ENCODE results near the gene SLC35E4. TPM values are rescaled to one million over a fixed set of nuclear protein-coding genes. Genes with fewer than 3 reads are reported as not detected.
A peak's percentile ranks its signal among the peaks of the same experiment; 100 is the strongest.

The SLC35E4 gene
- polyA plus RNA-seq, 2 donors = 1.7 to 3.1 TPM

- H3K4me3 ChIP-seq (ENCODE audit: low read depth in 1 of 2, low read length in 2 of 2) = no peak overlapping the region
These were observed 29.2 kb downstream of the SLC35E4 start for GRCh38 chr22:30664798-30665197.

GRCh38 chr22:30665266-30665665, 29.7 kb downstream of the SLC35E4 start:
- Histone ChIP-seq H3K9me3 (ENCODE audit: control insufficient read depth in 2 of 2, insufficient read depth in 1 of 2, low read depth in 1 of 2, low read length in 1 of 2) (no peaks in the 10 kb centered on the region), H3K4me3 (ENCODE audit: low read depth in 1 of 2, low read length in 2 of 2) (no peak overlapping the region), H3K27me3 (ENCODE audit: control insufficient read depth in 1 of 2, insufficient read depth in 2 of 2, low read length in 2 of 2) (no peaks in the 10 kb centered on the region), H3K4me1 (ENCODE audit: control insufficient read depth in 2 of 2, insufficient read depth in 2 of 2, low read length in 1 of 2) (peaks cover 0 to 4% of the 10 kb centered on the region in 2 donors), H3K27ac (ENCODE audit: low read depth in 2 of 2, low read length in 1 of 2) (no peak overlapping the region), H3K36me3 (ENCODE audit: control insufficient read depth in 2 of 2, insufficient read depth in 2 of 2, low read length in 1 of 2) (peaks cover 4 to 6% of the 10 kb centered on the region in 2 donors)
- WGBS, 2 donors = 75 to 79% methylated on average over 2 of the region's 2 CpGs

More at GRCh38 chr22:30664798-30665197, 29.2 kb downstream of the SLC35E4 start:
- H3K36me3 ChIP-seq (ENCODE audit: control insufficient read depth in 2 of 2, insufficient read depth in 2 of 2, low read length in 1 of 2) = peaks cover 4 to 6% of the 10 kb centered on the region in 2 donors
- H3K27ac ChIP-seq (ENCODE audit: low read depth in 2 of 2, low read length in 1 of 2) = no peak overlapping the region
- H3K4me1 ChIP-seq (ENCODE audit: control insufficient read depth in 2 of 2, insufficient read depth in 2 of 2, low read length in 1 of 2) = peaks cover 0 to 4% of the 10 kb centered on the region in 2 donors
- H3K9me3 ChIP-seq (ENCODE audit: control insufficient read depth in 2 of 2, insufficient read depth in 1 of 2, low read depth in 1 of 2, low read length in 1 of 2) = no peaks in the 10 kb centered on the region
- no peaks in the 10 kb centered on the region for H3K27me3 ChIP-seq (ENCODE audit: control insufficient read depth in 1 of 2, insufficient read depth in 2 of 2, low read length in 2 of 2)
- WGBS, 2 donors = 98 to 99% methylated on average over 13 of the region's 13 CpGs

- no peak overlapping the region for H3K4me3 ChIP-seq (ENCODE audit: low read depth in 1 of 2, low read length in 2 of 2)
- no peak overlapping the region for H3K27ac ChIP-seq (ENCODE audit: low read depth in 2 of 2, low read length in 1 of 2)
- H3K36me3 ChIP-seq (ENCODE audit: control insufficient read depth in 2 of 2, insufficient read depth in 2 of 2, low read length in 1 of 2) = peaks cover 4 to 6% of the 10 kb centered on the region in 2 donors
- WGBS, 2 donors = 75 to 82% methylated on average over 4 of the region's 4 CpGs
- H3K4me1 ChIP-seq (ENCODE audit: control insufficient read depth in 2 of 2, insufficient read depth in 2 of 2, low read length in 1 of 2) = peaks cover 0 to 4% of the 10 kb centered on the region in 2 donors
- no peaks in the 10 kb centered on the region for H3K9me3 ChIP-seq (ENCODE audit: control insufficient read depth in 2 of 2, insufficient read depth in 1 of 2, low read depth in 1 of 2, low read length in 1 of 2)
- no peaks in the 10 kb centered on the region for H3K27me3 ChIP-seq (ENCODE audit: control insufficient read depth in 1 of 2, insufficient read depth in 2 of 2, low read length in 2 of 2)
These were observed 30.2 kb downstream of the SLC35E4 start for GRCh38 chr22:30665786-30666185.

- Histone ChIP-seq H3K36me3 (ENCODE audit: control insufficient read depth in 2 of 2, insufficient read depth in 2 of 2, low read length in 1 of 2) (peaks cover 4 to 6% of the 10 kb centered on the region in 2 donors), H3K4me3 (ENCODE audit: low read depth in 1 of 2, low read length in 2 of 2) (peak overlapping the region; percentile 77), H3K9me3 (ENCODE audit: control insufficient read depth in 2 of 2, insufficient read depth in 1 of 2, low read depth in 1 of 2, low read length in 1 of 2) (no peaks in the 10 kb centered on the region), H3K27ac (ENCODE audit: low read depth in 2 of 2, low read length in 1 of 2) (peak overlapping the region in 1 of 2 donors; percentile 21), H3K27me3 (ENCODE audit: control insufficient read depth in 1 of 2, insufficient read depth in 2 of 2, low read length in 2 of 2) (no peaks in the 10 kb centered on the region), H3K4me1 (ENCODE audit: control insufficient read depth in 2 of 2, insufficient read depth in 2 of 2, low read length in 1 of 2) (peaks cover 0 to 4% of the 10 kb centered on the region in 2 donors)
- WGBS, 2 donors = 0 to 1% methylated on average over 18 of the region's 18 CpGs
These were observed 31.5 kb downstream of the SLC35E4 start for GRCh38 chr22:30667107-30667493.

- 0 to 1% methylated on average over 76 to 77 of the region's 77 CpGs for WGBS, 2 donors
These were observed 32.2 kb downstream of the SLC35E4 start, which contains the start of gene DUSP18 for GRCh38 chr22:30667494-30668385. DUSP18 (minus strand) TSS chr22:30667875; CDS start chr22:30664003, 3,872 bp downstream.

GRCh38 chr22:30668386-30668710, 32.8 kb downstream of the SLC35E4 start:
- Histone ChIP-seq H3K27ac (ENCODE audit: low read depth in 2 of 2, low read length in 1 of 2) (peak overlapping the region in 1 of 2 donors; percentile 43), H3K4me3 (ENCODE audit: low read depth in 1 of 2, low read length in 2 of 2) (peak overlapping the region; percentile 77), H3K27me3 (ENCODE audit: control insufficient read depth in 1 of 2, insufficient read depth in 2 of 2, low read length in 2 of 2) (no peaks in the 10 kb centered on the region), H3K4me1 (ENCODE audit: control insufficient read depth in 2 of 2, insufficient read depth in 2 of 2, low read length in 1 of 2) (peaks cover 0 to 4% of the 10 kb centered on the region in 2 donors), H3K9me3 (ENCODE audit: control insufficient read depth in 2 of 2, insufficient read depth in 1 of 2, low read depth in 1 of 2, low read length in 1 of 2) (no peaks in the 10 kb centered on the region), H3K36me3 (ENCODE audit: control insufficient read depth in 2 of 2, insufficient read depth in 2 of 2, low read length in 1 of 2) (peaks cover 0 to 3% of the 10 kb centered on the region in 2 donors)
- 20 to 31% methylated on average over 10 of the region's 10 CpGs for WGBS, 2 donors

More at GRCh38 chr22:30667494-30668385, 32.2 kb downstream of the SLC35E4 start, which contains the start of gene DUSP18:
- Histone ChIP-seq H3K4me1 (ENCODE audit: control insufficient read depth in 2 of 2, insufficient read depth in 2 of 2, low read length in 1 of 2) (peaks cover 0 to 4% of the 10 kb centered on the region in 2 donors), H3K9me3 (ENCODE audit: control insufficient read depth in 2 of 2, insufficient read depth in 1 of 2, low read depth in 1 of 2, low read length in 1 of 2) (no peaks in the 10 kb centered on the region), H3K27ac (ENCODE audit: low read depth in 2 of 2, low read length in 1 of 2) (peak within 1 kb of the TSS; percentile 21 to 45), H3K4me3 (ENCODE audit: low read depth in 1 of 2, low read length in 2 of 2) (peak within 1 kb of the TSS; percentile 77), H3K27me3 (ENCODE audit: control insufficient read depth in 1 of 2, insufficient read depth in 2 of 2, low read length in 2 of 2) (no peaks in the 10 kb centered on the region), H3K36me3 (ENCODE audit: control insufficient read depth in 2 of 2, insufficient read depth in 2 of 2, low read length in 1 of 2) (peaks cover 2 to 6% of the 10 kb centered on the region in 2 donors)

- H3K4me3 ChIP-seq (ENCODE audit: low read depth in 1 of 2, low read length in 2 of 2) = no peak overlapping the region
- H3K36me3 ChIP-seq (ENCODE audit: control insufficient read depth in 2 of 2, insufficient read depth in 2 of 2, low read length in 1 of 2) = no peaks in the 10 kb centered on the region
- no peak overlapping the region for H3K27ac ChIP-seq (ENCODE audit: low read depth in 2 of 2, low read length in 1 of 2)
- WGBS, 2 donors = 74 to 84% methylated on average over 3 of the region's 3 CpGs
- H3K4me1 ChIP-seq (ENCODE audit: control insufficient read depth in 2 of 2, insufficient read depth in 2 of 2, low read length in 1 of 2) = peaks cover 0 to 4% of the 10 kb centered on the region in 2 donors
- H3K27me3 ChIP-seq (ENCODE audit: control insufficient read depth in 1 of 2, insufficient read depth in 2 of 2, low read length in 2 of 2) = no peaks in the 10 kb centered on the region
- H3K9me3 ChIP-seq (ENCODE audit: control insufficient read depth in 2 of 2, insufficient read depth in 1 of 2, low read depth in 1 of 2, low read length in 1 of 2) = peaks cover 0 to 4% of the 10 kb centered on the region in 2 donors
These were observed 35.5 kb downstream of the SLC35E4 start for GRCh38 chr22:30671071-30671470.

GRCh38 chr22:30673136-30673535, 37.6 kb downstream of the SLC35E4 start:
- H3K27ac ChIP-seq (ENCODE audit: low read depth in 2 of 2, low read length in 1 of 2) = no peak overlapping the region
- no peaks in the 10 kb centered on the region for H3K36me3 ChIP-seq (ENCODE audit: control insufficient read depth in 2 of 2, insufficient read depth in 2 of 2, low read length in 1 of 2)
- 85 to 89% methylated on average over 4 of the region's 4 CpGs for WGBS, 2 donors
- H3K9me3 ChIP-seq (ENCODE audit: control insufficient read depth in 2 of 2, insufficient read depth in 1 of 2, low read depth in 1 of 2, low read length in 1 of 2) = peaks cover 0 to 4% of the 10 kb centered on the region in 2 donors
- peaks cover 0 to 4% of the 10 kb centered on the region in 2 donors for H3K4me1 ChIP-seq (ENCODE audit: control insufficient read depth in 2 of 2, insufficient read depth in 2 of 2, low read length in 1 of 2)
- no peaks in the 10 kb centered on the region for H3K27me3 ChIP-seq (ENCODE audit: control insufficient read depth in 1 of 2, insufficient read depth in 2 of 2, low read length in 2 of 2)
- H3K4me3 ChIP-seq (ENCODE audit: low read depth in 1 of 2, low read length in 2 of 2) = no peak overlapping the region

- no peak overlapping the region for H3K4me3 ChIP-seq (ENCODE audit: low read depth in 1 of 2, low read length in 2 of 2)
- H3K9me3 ChIP-seq (ENCODE audit: control insufficient read depth in 2 of 2, insufficient read depth in 1 of 2, low read depth in 1 of 2, low read length in 1 of 2) = peaks cover 0 to 4% of the 10 kb centered on the region in 2 donors
- H3K27ac ChIP-seq (ENCODE audit: low read depth in 2 of 2, low read length in 1 of 2) = no peak overlapping the region
- no peaks in the 10 kb centered on the region for H3K27me3 ChIP-seq (ENCODE audit: control insufficient read depth in 1 of 2, insufficient read depth in 2 of 2, low read length in 2 of 2)
- 87 to 93% methylated on average over 6 of the region's 6 CpGs for WGBS, 2 donors
- H3K4me1 ChIP-seq (ENCODE audit: control insufficient read depth in 2 of 2, insufficient read depth in 2 of 2, low read length in 1 of 2) = no peaks in the 10 kb centered on the region
- no peaks in the 10 kb centered on the region for H3K36me3 ChIP-seq (ENCODE audit: control insufficient read depth in 2 of 2, insufficient read depth in 2 of 2, low read length in 1 of 2)
These were observed 38.9 kb downstream of the SLC35E4 start for GRCh38 chr22:30674482-30674881.

Measured in esophagus (tissue), 2 donors.